GM12878 (cell line): ENCODE data around the gene RAP1GDS1. TPM values are rescaled to one million over a fixed set of nuclear protein-coding genes. Genes with fewer than 3 reads are reported as not detected.

Experiments used
- ATAC-seq: fragments of 200-7000 bp; cut with Tn5 transposase; 3 replicates; pipeline ENCODE4 v1.9.1; 2020; ENCODE audit warnings: mild to moderate bottlenecking, moderate library complexity
- BruUV-seq: library from RNA; stranded (reverse); fragments of 400-500 nt; replicated peaks from 2 replicates; lab custom pipeline; 2021; lab: Mats Ljungman, UMichigan
- CTCF ChIA-PET: fragments of 300-600 bp; sonication (Branson Sonifier 250); formaldehyde crosslinking; extraction: SDS; loops from one replicate; lab custom pipeline; 2021; ENCODE audit warnings: inconsistent platforms; lab: Yijun Ruan, JAX
- POLR2A ChIA-PET: fragments of 350-600 bp; formaldehyde crosslinking; extraction: SDS; loops from one replicate; lab custom pipeline; 2021; ENCODE audit warnings: inconsistent platforms; lab: Charles Lee
- RAD21 ChIA-PET: fragments of 300-600 bp; sonication (Branson Sonifier 250); formaldehyde crosslinking; loops from one replicate; lab custom pipeline; 2023; ENCODE audit warnings: antibody characterized with exemption; ENCODE audit not compliant: unreplicated experiment; lab: Charles Lee
- SMC1A ChIA-PET: fragments of 300-600 bp; sonication (Branson Sonifier 250); formaldehyde crosslinking; loops from one replicate; lab custom pipeline; 2023; ENCODE audit not compliant: unreplicated experiment, uncharacterized antibody; lab: Charles Lee
- DNase-seq: peaks from one replicate; pipeline ENCODE4 v3.0.0-alpha.2; 2011; ENCODE audit warnings: low read depth, low spot score
- FAIRE-seq: peaks from 3 replicates; lab custom pipeline; 2011; peaks lifted over from hg19 to GRCh38; lab: Jason Lieb, UNC
- H2AFZ ChIP-seq: 2 replicates; pipeline ENCODE4 v1.6.0; 2011; ENCODE audit warnings: low read depth, low read length, control low read depth; ENCODE audit not compliant: control insufficient read depth
- H3K27ac ChIP-seq: 2 replicates; pipeline ENCODE4 v1.5.1; 2011; ENCODE audit warnings: control low read depth; ENCODE audit not compliant: control insufficient read depth, insufficient read depth
- H3K27me3 ChIP-seq, 2 experiments: replicated peaks in 1 of 2; 2 replicates each; pipeline versions ENCODE4 v1.6.0 to v1.6.1; 2011; ENCODE audit warnings: low read length in 1 of 2; ENCODE audit not compliant: control insufficient read depth in 2 of 2, insufficient read depth in 2 of 2
- H3K36me3 ChIP-seq, 2 experiments: 2 replicates each; pipeline ENCODE4 v1.5.1; 2011; ENCODE audit warnings: low read length in 1 of 2; ENCODE audit not compliant: control insufficient read depth in 2 of 2, insufficient read depth in 2 of 2
- H3K4me1 ChIP-seq: 2 replicates; pipeline ENCODE4 v1.6.1; 2011; ENCODE audit warnings: mild to moderate bottlenecking, low read length, moderate library complexity, mixed read lengths; ENCODE audit not compliant: control insufficient read depth, insufficient read depth
- H3K4me2 ChIP-seq: 2 replicates; pipeline ENCODE4 v1.6.0; 2011; ENCODE audit warnings: control low read depth; ENCODE audit not compliant: control insufficient read depth, insufficient read depth
- H3K4me3 ChIP-seq: fragments of 200-600 bp; sonication (generic); 2 replicates; pipeline ENCODE4 v1.5.1; 2016
- H3K79me2 ChIP-seq: 2 replicates; pipeline ENCODE4 v1.6.0; 2011; ENCODE audit warnings: low read length; ENCODE audit not compliant: control insufficient read depth, insufficient read depth
- H3K9ac ChIP-seq: 2 replicates; pipeline ENCODE4 v1.8.0; 2011; ENCODE audit warnings: low read length, control low read depth, mixed read lengths; ENCODE audit not compliant: control insufficient read depth, insufficient read depth
- H3K9me3 ChIP-seq: replicated peaks from 3 replicates; pipeline ENCODE4 v1.5.1; 2011; ENCODE audit warnings: mild to moderate bottlenecking, low read length; ENCODE audit not compliant: control insufficient read depth, insufficient read depth
- H4K20me1 ChIP-seq: 2 replicates; pipeline ENCODE4 v1.6.0; 2011; ENCODE audit not compliant: control insufficient read depth, insufficient read depth
- GATAD2B ChIP-seq: fragments of 450-650 bp; conservative IDR thresholded peaks from 2 replicates; pipeline ENCODE4 v1.6.1; 2017; ENCODE audit warnings: low read depth, mild to moderate bottlenecking, moderate library complexity
- PRDM15 ChIP-seq: fragments of 450-650 bp; formaldehyde crosslinking; IDR thresholded peaks from 2 replicates; pipeline ENCODE4 v1.4.0; 2020; ENCODE audit warnings: mild to moderate bottlenecking, moderate library complexity
- WGBS: methylation state at CpG from one replicate; pipeline ENCODE4 v1.1.6; 2016; ENCODE audit warnings: low lambda C conversion rate; ENCODE audit not compliant: insufficient replicate concordance, insufficient coverage; ENCODE audit errors: missing lambda C conversion rate; 5-methylcytosine and 5-hydroxymethylcytosine counted together
- in situ Hi-C: fragments of 300-500 bp; cut with MboI; formaldehyde crosslinking; loops from 9 replicates; pipeline ENCODE4 v1.14.3; 2018; ENCODE audit warnings: mixed read lengths
- intact Hi-C: fragments of 100-400 bp; cut with micrococcal nuclease; formaldehyde crosslinking; loops from one replicate; pipeline ENCODE4 v1.14.2; 2022; ENCODE audit not compliant: unreplicated experiment
- polyA plus RNA-seq, 11 experiments: library from polyadenylated mRNA; depleted of rRNA in 4 of 11; unstranded in 6 of 11; stranded (reverse) in 5 of 11; fragments of >200 nt; fragmentation: Nextera tagmentation in 4 of 11; fragmentation: Illumina TruSeq in 1 of 11; extraction: Ambion mirVana in 4 of 11; extraction: Trizol in 1 of 11; gene quantifications; 1 replicate in 1 of 11; 2 replicates in 10 of 11; pipeline versions ENCODE4 v1.2.1 to v1.2.3, GENCODE V29; 2011 to 2016; ENCODE audit warnings: inconsistent platforms in 2 of 11, missing spikeins in 2 of 11, low read depth in 1 of 11
- total RNA-seq, 4 experiments: library from RNA; depleted of rRNA in 3 of 4; stranded (reverse); fragments of >200 nt in 3 of 4; fragmentation: Illumina TruSeq in 1 of 4; extraction: Trizol in 1 of 4; gene quantifications; 2 replicates each; pipeline versions ENCODE4 v1.2.1 to v1.2.3, GENCODE V29; 2013 to 2021

Gene RAP1GDS1
- total and polyA plus RNA-seq, 10 of the 15 experiments (the other 5 are each of a cell fraction or from before 2014, with no cell fraction given): 12.0 to 30.5 (median 20.7) TPM

- no peak for TF ChIP-seq PRDM15 (CRISPR knock-in tag)
Measured at GRCh38 chr4:98352940-98353339, 91.8 kb downstream of the RAP1GDS1 start (continued).

GRCh38 chr4:98358630-98359248 is 97.6 kb downstream of the RAP1GDS1 start:
- WGBS: 100% methylated on average over 2 of the region's 2 CpGs
- Histone ChIP-seq H3K9me3 (no peaks in the 10 kb centered on the region), H3K4me3 (no peak overlapping the region), H3K27ac (no peak overlapping the region), H3K27me3 (no peaks in the 10 kb centered on the region), H4K20me1 (no peaks in the 10 kb centered on the region), H3K79me2 (no peaks in the 10 kb centered on the region), H3K36me3 (no peaks in the 10 kb centered on the region), H3K4me2 (no peak overlapping the region), H2AFZ (no peak overlapping the region), H3K9ac (no peak overlapping the region), H3K4me1 (no peaks in the 10 kb centered on the region)
- SMC1A ChIA-PET: no interaction called here
- POLR2A ChIA-PET: no interaction called here
- ATAC-seq: no peak
- no peak for FAIRE-seq
- CTCF ChIA-PET: no interaction called here
- no peak for TF ChIP-seq GATAD2B
- RAD21 ChIA-PET: no interaction called here
- intact Hi-C loops (no loop called here), in situ Hi-C loops (no loop called here)
- no peak for DNase-seq
- BruUV-seq: no TSS peak
